ENCODE results near the gene ZEB2.

Gene ZEB2

DNA sequence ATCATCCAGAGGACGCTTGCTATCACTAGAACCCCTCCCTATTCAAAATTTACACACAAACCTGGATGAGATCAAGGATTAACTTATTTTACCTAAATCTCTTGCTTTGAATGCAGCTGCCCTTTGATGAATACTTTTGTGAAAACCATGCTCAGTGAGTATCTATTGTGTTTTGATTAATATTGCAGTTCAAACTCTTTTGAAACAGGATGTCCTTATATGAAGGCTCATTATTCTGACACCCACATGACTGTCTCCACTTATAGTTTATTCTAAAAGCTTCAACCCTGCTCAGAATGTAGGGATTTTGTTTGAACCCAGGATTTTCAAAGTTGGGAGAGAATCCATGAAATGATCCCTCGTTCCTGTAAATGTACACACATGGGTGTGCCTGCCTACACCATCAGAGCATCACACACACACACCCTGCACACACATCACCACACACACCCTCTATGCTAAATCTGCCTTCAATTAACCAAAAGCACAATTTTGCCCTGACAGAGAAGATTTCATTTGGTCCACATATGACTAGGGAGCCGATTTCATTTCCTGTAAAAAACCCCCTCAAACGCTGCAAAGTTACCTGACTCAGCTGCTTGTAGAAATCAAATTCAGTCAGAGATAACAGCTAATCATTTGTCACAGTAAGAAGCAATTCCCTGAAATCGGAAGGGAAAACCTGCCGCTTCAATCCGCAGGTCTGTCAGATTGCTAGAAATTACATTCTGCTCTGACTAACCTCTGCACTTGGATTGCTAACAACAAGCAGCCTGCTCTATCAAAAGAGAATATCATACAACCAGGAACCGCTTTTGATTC lies 65.2 kb downstream of the ZEB2 start:
- Histone ChIP-seq H3K27ac (ENCODE audit: low read depth, low read length) (no peak overlapping the region), H3K27me3 (ENCODE audit: control insufficient read depth in 1 of 2, insufficient read depth in 2 of 2, low read length in 2 of 2) (no peaks in the 10 kb centered on the region), H3K9ac (ENCODE audit: low read length) (no peak overlapping the region), H3K36me3 (ENCODE audit: insufficient read depth, low read length) (no peaks in the 10 kb centered on the region), H3K9me3 (ENCODE audit: low read length) (no peaks in the 10 kb centered on the region), H3K4me1 (ENCODE audit: insufficient read depth, low read length) (peaks cover 16% of the 10 kb centered on the region), H3K4me3 (ENCODE audit: low read depth in 1 of 2, low read length in 2 of 2) (no peak overlapping the region)

DNA sequence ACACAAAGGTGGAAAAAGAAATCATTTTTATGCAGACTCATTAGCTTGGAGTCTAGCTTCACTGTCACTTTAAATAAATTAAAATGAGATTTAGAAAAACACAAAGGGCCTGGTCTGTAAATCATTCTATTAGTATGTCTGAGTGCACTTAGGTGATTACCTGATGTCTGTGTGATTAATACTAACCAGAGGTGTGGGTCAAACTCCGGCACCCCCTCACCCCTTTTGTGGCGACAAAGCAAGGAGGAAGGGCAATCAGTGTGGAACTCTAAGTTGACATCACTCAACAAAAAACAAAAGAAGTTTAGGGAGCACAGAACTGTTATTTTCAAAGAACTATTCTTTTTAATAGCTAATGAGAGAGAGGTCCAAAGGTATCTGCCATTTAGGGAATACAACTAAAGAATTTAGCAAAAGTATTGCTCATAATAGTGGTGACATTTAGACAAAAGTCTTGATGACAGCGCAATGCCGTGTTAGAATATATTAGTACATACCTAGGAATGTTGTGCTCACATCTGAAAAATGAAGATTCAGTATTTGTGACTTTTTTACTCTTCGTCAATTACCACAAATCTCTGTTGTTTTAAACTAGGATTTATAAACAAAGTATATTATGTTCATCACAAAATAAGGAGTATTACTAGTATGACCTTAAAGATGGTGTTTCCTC lies 66.3 kb downstream of the ZEB2 start:
- H3K36me3 ChIP-seq (ENCODE audit: insufficient read depth, low read length) = no peaks in the 10 kb centered on the region
- no peak overlapping the region for H3K27ac ChIP-seq (ENCODE audit: low read depth, low read length)
- H3K4me3 ChIP-seq (ENCODE audit: low read depth in 1 of 2, low read length in 2 of 2) = no peak overlapping the region
- no peaks in the 10 kb centered on the region for H3K27me3 ChIP-seq (ENCODE audit: control insufficient read depth in 1 of 2, insufficient read depth in 2 of 2, low read length in 2 of 2)
- H3K9ac ChIP-seq (ENCODE audit: low read length) = no peak overlapping the region
- no peaks in the 10 kb centered on the region for H3K9me3 ChIP-seq (ENCODE audit: low read length)
- H3K4me1 ChIP-seq (ENCODE audit: insufficient read depth, low read length) = peaks cover 8% of the 10 kb centered on the region

DNA sequence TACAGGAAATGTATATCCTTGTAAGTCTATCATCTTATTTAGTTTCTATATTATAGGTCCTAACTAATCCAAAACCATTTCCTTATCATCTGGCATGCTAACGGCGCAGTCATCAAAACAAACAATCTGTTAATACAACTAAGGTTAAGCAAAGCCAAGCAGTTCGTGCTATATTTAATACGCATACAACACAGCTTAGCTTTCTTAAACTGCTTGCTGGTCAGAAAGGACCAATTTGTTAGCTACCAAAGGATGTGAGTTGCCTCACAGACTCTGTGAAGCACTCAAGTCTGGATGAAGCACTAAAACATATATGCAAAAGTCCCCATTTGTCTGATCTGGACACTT lies 67.0 kb downstream of the ZEB2 start:
- no peak overlapping the region for H3K9ac ChIP-seq (ENCODE audit: low read length)
- H3K27ac ChIP-seq (ENCODE audit: low read depth, low read length) = no peak overlapping the region
- no peaks in the 10 kb centered on the region for H3K9me3 ChIP-seq (ENCODE audit: low read length)
- H3K4me3 ChIP-seq (ENCODE audit: low read depth in 1 of 2, low read length in 2 of 2) = no peak overlapping the region
- no peaks in the 10 kb centered on the region for H3K27me3 ChIP-seq (ENCODE audit: control insufficient read depth in 1 of 2, insufficient read depth in 2 of 2, low read length in 2 of 2)
- H3K4me1 ChIP-seq (ENCODE audit: insufficient read depth, low read length) = peaks cover 12% of the 10 kb centered on the region
- no peaks in the 10 kb centered on the region for H3K36me3 ChIP-seq (ENCODE audit: insufficient read depth, low read length)

DNA sequence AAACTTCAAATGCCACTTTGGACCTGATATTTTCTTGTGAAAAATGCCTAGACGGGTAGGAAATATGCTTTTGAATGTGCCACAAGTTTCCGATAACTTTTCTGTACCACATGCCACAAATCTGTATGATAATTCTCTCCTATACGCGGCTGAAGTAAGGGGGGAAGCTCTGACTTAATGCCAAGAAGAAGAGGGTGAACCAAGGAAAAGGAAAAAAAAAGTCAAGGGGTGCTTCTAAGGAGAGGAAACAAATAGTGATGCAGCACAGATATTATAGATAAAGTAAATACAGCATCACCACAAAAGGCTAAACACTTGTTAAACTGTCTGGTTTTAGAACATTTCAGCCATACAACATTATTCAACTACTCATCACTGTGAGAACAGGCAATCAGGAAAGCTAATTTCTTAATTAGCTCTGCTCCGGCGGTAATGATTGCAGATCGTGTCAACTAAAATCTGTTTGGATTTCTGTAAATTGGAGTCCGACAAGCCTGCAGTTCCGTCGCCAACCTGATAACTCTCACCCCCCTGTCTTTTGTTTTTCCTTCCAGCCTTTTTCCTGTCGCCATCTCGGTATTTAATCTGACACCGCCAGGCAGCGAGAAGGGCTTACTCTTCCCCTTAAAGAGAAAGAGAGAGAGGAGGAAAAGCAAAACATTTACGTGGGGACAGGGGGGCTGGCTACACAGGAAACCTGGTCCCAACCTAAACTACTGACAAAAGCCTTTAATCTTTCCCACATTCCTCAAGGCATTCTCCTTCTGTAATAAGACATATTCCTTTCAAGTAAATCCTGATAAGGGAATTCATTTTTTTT lies 67.5 kb downstream of the ZEB2 start:
- H3K9ac ChIP-seq (ENCODE audit: low read length) = no peak overlapping the region
- H3K4me1 ChIP-seq (ENCODE audit: insufficient read depth, low read length) = peaks cover 12% of the 10 kb centered on the region
- H3K4me3 ChIP-seq (ENCODE audit: low read depth in 1 of 2, low read length in 2 of 2) = no peak overlapping the region
- no peaks in the 10 kb centered on the region for H3K27me3 ChIP-seq (ENCODE audit: control insufficient read depth in 1 of 2, insufficient read depth in 2 of 2, low read length in 2 of 2)
- no peak overlapping the region for H3K27ac ChIP-seq (ENCODE audit: low read depth, low read length)
- no peaks in the 10 kb centered on the region for H3K36me3 ChIP-seq (ENCODE audit: insufficient read depth, low read length)
- H3K9me3 ChIP-seq (ENCODE audit: low read length) = no peaks in the 10 kb centered on the region

DNA sequence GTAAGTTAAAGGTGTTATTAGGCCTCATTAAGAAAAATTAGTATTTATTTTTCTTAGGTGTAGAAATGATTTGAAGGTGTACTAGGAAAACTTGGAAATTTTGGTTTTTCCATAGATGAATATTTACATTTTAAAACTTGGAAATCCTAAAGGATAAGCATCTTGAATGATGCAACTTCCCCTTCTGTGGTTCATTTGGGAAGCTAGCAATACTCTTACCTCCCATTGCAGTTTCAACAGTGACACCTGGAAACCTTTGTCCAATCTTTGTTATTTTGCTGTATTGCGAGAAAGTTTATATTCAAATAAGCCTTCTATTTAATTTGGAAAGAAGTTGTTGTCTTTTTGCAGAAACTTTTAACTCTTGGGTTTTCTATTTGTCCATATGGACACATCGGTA lies 68.5 kb downstream of the ZEB2 start:
- H3K9me3 ChIP-seq (ENCODE audit: low read length) = no peaks in the 10 kb centered on the region
- no peaks in the 10 kb centered on the region for H3K36me3 ChIP-seq (ENCODE audit: insufficient read depth, low read length)
- no peak overlapping the region for H3K4me3 ChIP-seq (ENCODE audit: low read depth in 1 of 2, low read length in 2 of 2)
- no peak overlapping the region for H3K9ac ChIP-seq (ENCODE audit: low read length)
- H3K27me3 ChIP-seq (ENCODE audit: control insufficient read depth in 1 of 2, insufficient read depth in 2 of 2, low read length in 2 of 2) = no peaks in the 10 kb centered on the region
- H3K4me1 ChIP-seq (ENCODE audit: insufficient read depth, low read length) = peaks cover 8% of the 10 kb centered on the region
- no peak overlapping the region for H3K27ac ChIP-seq (ENCODE audit: low read depth, low read length)

DNA sequence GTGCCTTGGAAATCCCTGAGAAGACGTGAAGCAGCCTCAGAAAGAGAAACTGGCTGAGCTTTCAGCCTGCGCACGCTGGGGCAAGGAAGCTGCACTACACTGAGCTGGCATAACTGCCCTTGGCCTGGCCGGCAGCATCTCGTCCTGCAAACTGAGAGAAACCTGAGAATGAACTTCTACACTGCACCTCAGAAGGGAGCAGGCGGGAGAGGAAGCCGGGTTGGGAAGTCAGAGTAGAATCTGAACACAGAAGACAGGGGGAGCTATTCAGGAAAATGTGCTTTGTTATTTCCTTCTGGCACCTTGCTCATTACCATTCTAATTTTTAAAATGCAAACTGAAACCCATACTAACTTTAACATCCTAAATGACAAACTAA lies 70.9 kb downstream of the ZEB2 start:
- no peaks in the 10 kb centered on the region for H3K27me3 ChIP-seq (ENCODE audit: control insufficient read depth in 1 of 2, insufficient read depth in 2 of 2, low read length in 2 of 2)
- peaks cover 8% of the 10 kb centered on the region for H3K4me1 ChIP-seq (ENCODE audit: insufficient read depth, low read length)
- no peaks in the 10 kb centered on the region for H3K9me3 ChIP-seq (ENCODE audit: low read length)
- no peak overlapping the region for H3K9ac ChIP-seq (ENCODE audit: low read length)
- H3K36me3 ChIP-seq (ENCODE audit: insufficient read depth, low read length) = no peaks in the 10 kb centered on the region
- no peak overlapping the region for H3K27ac ChIP-seq (ENCODE audit: low read depth, low read length)
- H3K4me3 ChIP-seq (ENCODE audit: low read depth in 1 of 2, low read length in 2 of 2) = no peak overlapping the region

DNA sequence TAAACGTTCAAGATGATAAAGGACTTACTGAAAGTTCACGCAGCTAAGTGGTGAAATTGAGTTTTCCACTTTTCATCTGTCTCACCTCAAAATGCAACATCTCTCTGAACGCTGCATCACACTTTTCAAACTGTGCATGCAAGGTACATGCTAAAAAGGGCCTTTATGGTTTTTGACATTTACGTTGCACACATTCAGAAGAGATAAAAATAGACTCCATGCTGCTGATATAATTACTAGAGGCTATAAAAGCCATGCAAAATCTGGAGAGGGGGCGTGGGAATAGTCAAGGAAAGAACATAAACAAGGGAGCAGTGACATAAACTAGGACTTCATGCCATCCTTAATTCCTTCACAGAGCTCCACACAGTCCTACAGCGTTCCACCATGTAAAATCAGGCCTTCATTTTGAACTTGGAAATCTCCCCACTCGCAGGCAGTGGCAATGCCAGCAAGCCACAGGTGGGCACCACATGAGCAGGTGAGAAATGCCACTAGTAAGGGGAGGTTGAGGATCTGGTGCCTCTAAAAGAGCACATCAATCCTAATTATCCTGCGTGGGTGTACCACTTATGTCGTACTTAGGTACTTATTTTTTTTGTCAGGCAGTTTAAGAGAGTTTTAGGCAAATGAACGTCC lies 71.4 kb downstream of the ZEB2 start:
- no peaks in the 10 kb centered on the region for H3K27me3 ChIP-seq (ENCODE audit: control insufficient read depth in 1 of 2, insufficient read depth in 2 of 2, low read length in 2 of 2)
- no peak overlapping the region for H3K27ac ChIP-seq (ENCODE audit: low read depth, low read length)
- H3K4me1 ChIP-seq (ENCODE audit: insufficient read depth, low read length) = peaks cover 8% of the 10 kb centered on the region
- H3K36me3 ChIP-seq (ENCODE audit: insufficient read depth, low read length) = no peaks in the 10 kb centered on the region
- no peak overlapping the region for H3K9ac ChIP-seq (ENCODE audit: low read length)
- H3K4me3 ChIP-seq (ENCODE audit: low read depth in 1 of 2, low read length in 2 of 2) = no peak overlapping the region
- H3K9me3 ChIP-seq (ENCODE audit: low read length) = no peaks in the 10 kb centered on the region

DNA sequence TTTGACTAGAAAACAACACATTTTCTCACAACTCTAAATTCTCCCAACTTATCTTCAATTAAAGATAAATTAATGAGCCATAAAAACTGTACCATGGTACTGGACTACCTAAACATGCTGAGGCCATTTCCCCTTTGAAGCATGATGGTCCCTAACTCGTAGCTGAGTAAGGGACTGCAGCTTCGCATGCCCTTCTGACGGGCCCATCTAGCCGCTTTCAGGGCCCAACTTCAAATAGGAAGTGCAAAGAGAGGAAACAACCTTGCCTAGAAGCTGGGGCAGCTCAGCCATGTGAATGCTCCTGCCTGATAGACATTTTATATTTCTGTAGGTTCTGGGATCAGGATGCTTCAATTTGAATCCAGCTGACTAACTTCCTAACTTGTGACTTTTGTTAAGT lies 72.4 kb downstream of the ZEB2 start:
- no peaks in the 10 kb centered on the region for H3K36me3 ChIP-seq (ENCODE audit: insufficient read depth, low read length)
- H3K27me3 ChIP-seq (ENCODE audit: control insufficient read depth in 1 of 2, insufficient read depth in 2 of 2, low read length in 2 of 2) = no peaks in the 10 kb centered on the region
- no peak overlapping the region for H3K27ac ChIP-seq (ENCODE audit: low read depth, low read length)
- no peak overlapping the region for H3K9ac ChIP-seq (ENCODE audit: low read length)
- H3K4me1 ChIP-seq (ENCODE audit: insufficient read depth, low read length) = peaks cover 8% of the 10 kb centered on the region
- no peaks in the 10 kb centered on the region for H3K9me3 ChIP-seq (ENCODE audit: low read length)
- no peak overlapping the region for H3K4me3 ChIP-seq (ENCODE audit: low read depth in 1 of 2, low read length in 2 of 2)

DNA sequence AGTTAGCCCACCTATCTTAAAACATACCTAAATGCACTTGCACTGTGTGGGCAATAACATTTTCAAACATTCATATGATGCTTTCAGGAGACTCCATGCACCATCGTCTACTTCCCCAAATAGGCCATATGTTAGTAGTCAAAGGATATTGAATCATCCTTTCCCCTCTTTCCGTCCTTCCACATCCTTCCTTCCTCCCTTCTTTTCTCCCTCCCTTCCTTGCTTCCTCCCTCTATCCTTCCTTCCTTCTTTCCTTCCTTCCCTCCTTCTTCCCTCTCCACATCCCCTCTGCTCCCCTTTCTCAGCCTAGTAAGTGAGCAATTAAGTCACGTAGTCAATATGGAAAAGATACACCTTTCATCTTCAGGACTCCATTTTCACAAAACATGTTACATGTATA lies 73.8 kb downstream of the ZEB2 start:
- H3K36me3 ChIP-seq (ENCODE audit: insufficient read depth, low read length) = no peaks in the 10 kb centered on the region
- H3K9me3 ChIP-seq (ENCODE audit: low read length) = no peaks in the 10 kb centered on the region
- H3K4me1 ChIP-seq (ENCODE audit: insufficient read depth, low read length) = peaks cover 8% of the 10 kb centered on the region
- H3K4me3 ChIP-seq (ENCODE audit: low read depth in 1 of 2, low read length in 2 of 2) = no peak overlapping the region
- no peaks in the 10 kb centered on the region for H3K27me3 ChIP-seq (ENCODE audit: control insufficient read depth in 1 of 2, insufficient read depth in 2 of 2, low read length in 2 of 2)
- no peak overlapping the region for H3K27ac ChIP-seq (ENCODE audit: low read depth, low read length)
- H3K9ac ChIP-seq (ENCODE audit: low read length) = no peak overlapping the region

DNA sequence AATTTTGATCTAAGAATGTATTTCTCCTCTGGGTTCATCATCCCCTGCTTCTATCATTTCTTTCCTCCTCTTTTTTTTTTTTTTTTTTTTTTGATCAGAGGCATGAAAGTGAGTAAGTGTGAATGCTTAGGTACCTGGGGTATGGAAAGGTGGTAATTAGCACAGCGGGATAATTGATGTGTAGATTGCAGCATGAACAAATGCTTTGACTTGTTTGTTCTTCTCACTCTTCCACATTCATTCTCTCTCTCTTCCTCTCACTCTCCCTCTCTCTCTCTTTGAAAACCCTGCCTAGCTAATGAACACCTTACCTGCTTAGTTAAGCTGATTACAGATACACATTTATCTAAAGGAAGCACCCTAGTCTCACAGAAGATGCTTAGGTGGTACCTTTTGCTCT lies 74.7 kb downstream of the ZEB2 start:
- Histone ChIP-seq H3K27me3 (ENCODE audit: control insufficient read depth in 1 of 2, insufficient read depth in 2 of 2, low read length in 2 of 2) (no peaks in the 10 kb centered on the region), H3K27ac (ENCODE audit: low read depth, low read length) (no peak overlapping the region), H3K9me3 (ENCODE audit: low read length) (no peaks in the 10 kb centered on the region), H3K9ac (ENCODE audit: low read length) (no peak overlapping the region), H3K36me3 (ENCODE audit: insufficient read depth, low read length) (no peaks in the 10 kb centered on the region), H3K4me1 (ENCODE audit: insufficient read depth, low read length) (peaks cover 14% of the 10 kb centered on the region), H3K4me3 (ENCODE audit: low read depth in 1 of 2, low read length in 2 of 2) (no peak overlapping the region)

Data from muscle layer of colon (tissue), 2 donors.